ENCODE data around the gene BSG. TPM values are rescaled to one million over a fixed set of nuclear protein-coding genes. Genes with fewer than 3 reads are reported as not detected.

The BSG gene
- total and polyA plus RNA-seq, 10 of the 15 experiments (the other 5 are each of a cell fraction or from before 2014, with no cell fraction given): 2.8 to 297 (median 199) TPM

DNA sequence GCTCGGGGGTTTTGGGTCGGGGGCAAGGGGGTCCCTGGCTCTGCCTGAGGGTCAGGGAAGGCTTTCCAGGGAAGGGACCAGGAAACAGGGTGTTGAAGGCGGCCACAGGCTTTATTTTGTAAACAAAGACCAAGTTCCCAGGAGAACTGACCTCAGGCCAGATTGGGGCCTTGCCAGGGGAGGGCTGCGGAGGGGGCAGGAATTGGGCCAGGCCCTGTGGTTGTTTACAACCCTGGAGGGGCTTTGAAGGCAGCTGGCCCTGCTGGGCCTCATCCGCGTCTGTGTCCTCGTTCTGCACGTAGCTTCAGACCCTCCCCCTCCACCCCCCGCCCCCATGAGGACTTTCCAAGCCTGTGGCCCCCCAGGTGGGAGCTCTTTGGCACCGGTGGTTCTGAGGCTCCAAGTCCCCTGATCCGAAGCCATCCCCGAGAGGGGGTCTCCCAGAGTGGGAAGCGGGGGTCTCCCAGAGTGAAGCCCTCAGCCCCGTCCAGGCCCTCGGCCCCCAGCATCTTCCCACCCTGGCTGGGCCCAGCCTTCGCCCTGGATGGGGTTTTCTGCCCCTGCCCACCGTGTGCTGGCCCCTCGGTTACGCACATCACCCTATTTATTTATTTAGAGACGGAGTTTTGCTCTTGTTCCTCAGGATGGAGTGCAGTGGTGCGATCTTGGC is 13.5 kb upstream of the BSG start:
- Histone ChIP-seq H3K9ac (ENCODE audit: control insufficient read depth, insufficient read depth, low read length) (no peak overlapping the region), H4K20me1 (ENCODE audit: control insufficient read depth, insufficient read depth) (no peaks in the 10 kb centered on the region), H3K36me3 (ENCODE audit: control insufficient read depth in 2 of 2, insufficient read depth in 2 of 2, low read length in 1 of 2) (no peaks in the 10 kb centered on the region), H3K4me3 (no peak overlapping the region), H3K27me3 (replicated peaks in 1 of 2; ENCODE audit: control insufficient read depth in 2 of 2, insufficient read depth in 2 of 2, low read length in 1 of 2) (no peaks in the 10 kb centered on the region), H3K79me2 (ENCODE audit: control insufficient read depth, insufficient read depth, low read length) (no peaks in the 10 kb centered on the region), H2AFZ (ENCODE audit: control insufficient read depth, low read depth, low read length) (no peak overlapping the region), H3K4me2 (ENCODE audit: control insufficient read depth, insufficient read depth) (no peak overlapping the region), H3K4me1 (ENCODE audit: control insufficient read depth, insufficient read depth, low read length) (no peaks in the 10 kb centered on the region), H3K27ac (ENCODE audit: control insufficient read depth, insufficient read depth) (no peak overlapping the region), H3K9me3 (replicated peaks; ENCODE audit: control insufficient read depth, insufficient read depth, low read length) (no peaks in the 10 kb centered on the region)
- WGBS (ENCODE audit: insufficient coverage, insufficient replicate concordance, low lambda C conversion rate, missing lambda C conversion rate): 64% methylated on average over 12 of the region's 21 CpGs
- no peak for TF ChIP-seq MEF2A (IDR thresholded peaks at IDR 0.05; ENCODE audit: insufficient read depth, low read depth, low read length)
- TF ChIP-seq SP1 (IDR thresholded peaks at IDR 0.05; ENCODE audit: low read depth, low read length): no peak
- TF ChIP-seq CBFB (IDR thresholded peaks at IDR 0.05; ENCODE audit: low read depth): no peak
- TF ChIP-seq BCL11A (IDR thresholded peaks at IDR 0.05; ENCODE audit: low read depth, low read length): no peak
- TF ChIP-seq NFYA (IDR thresholded peaks at IDR 0.05; ENCODE audit: borderline replicate concordance, low read depth, low read length): no peak
- ChIA-PET POLR2A (no interaction called here), CTCF (no interaction called here), SMC1A (ENCODE audit: uncharacterized antibody, unreplicated experiment) (no interaction called here), RAD21 (ENCODE audit: unreplicated experiment) (no interaction called here)
- no peak for ATAC-seq
- intact Hi-C loops (cut with micrococcal nuclease; ENCODE audit: unreplicated experiment): no loop called here
- in situ Hi-C loops (cut with MboI): no loop called here
- no TSS peak for BruUV-seq (replicated peaks)
- no peak for DNase-seq (ENCODE audit: low read depth, low spot score)
- no peak for FAIRE-seq

- ATAC-seq (no peak), DNase-seq (ENCODE audit: low read depth, low spot score) (no peak), FAIRE-seq (no peak)
- SMC1A ChIA-PET (ENCODE audit: uncharacterized antibody, unreplicated experiment): no interaction called here
- CTCF ChIA-PET: no interaction called here
- H2AFZ ChIP-seq (ENCODE audit: control insufficient read depth, low read depth, low read length): no peak overlapping the region
- no peaks in the 10 kb centered on the region for H3K9me3 ChIP-seq (replicated peaks; ENCODE audit: control insufficient read depth, insufficient read depth, low read length)
- intact Hi-C loops (cut with micrococcal nuclease; ENCODE audit: unreplicated experiment) (no loop called here), in situ Hi-C loops (cut with MboI) (no loop called here)
- no peak overlapping the region for H3K4me3 ChIP-seq
- H3K4me1 ChIP-seq (ENCODE audit: control insufficient read depth, insufficient read depth, low read length): no peaks in the 10 kb centered on the region
- no peak overlapping the region for H3K4me2 ChIP-seq (ENCODE audit: control insufficient read depth, insufficient read depth)
- H4K20me1 ChIP-seq (ENCODE audit: control insufficient read depth, insufficient read depth): no peaks in the 10 kb centered on the region
- no peaks in the 10 kb centered on the region for H3K36me3 ChIP-seq (ENCODE audit: control insufficient read depth in 2 of 2, insufficient read depth in 2 of 2, low read length in 1 of 2)
- no peaks in the 10 kb centered on the region for H3K79me2 ChIP-seq (ENCODE audit: control insufficient read depth, insufficient read depth, low read length)
- H3K9ac ChIP-seq (ENCODE audit: control insufficient read depth, insufficient read depth, low read length): no peak overlapping the region
- no peak overlapping the region for H3K27ac ChIP-seq (ENCODE audit: control insufficient read depth, insufficient read depth)
- RAD21 ChIA-PET (ENCODE audit: unreplicated experiment): no interaction called here
- 47% methylated on average over 12 of the region's 12 CpGs for WGBS (ENCODE audit: insufficient coverage, insufficient replicate concordance, low lambda C conversion rate, missing lambda C conversion rate)
- no peaks in the 10 kb centered on the region for H3K27me3 ChIP-seq (replicated peaks in 1 of 2; ENCODE audit: control insufficient read depth in 2 of 2, insufficient read depth in 2 of 2, low read length in 1 of 2)
- POLR2A ChIA-PET: no interaction called here
- no TSS peak for BruUV-seq (replicated peaks)
- TF ChIP-seq, protein P1, sequence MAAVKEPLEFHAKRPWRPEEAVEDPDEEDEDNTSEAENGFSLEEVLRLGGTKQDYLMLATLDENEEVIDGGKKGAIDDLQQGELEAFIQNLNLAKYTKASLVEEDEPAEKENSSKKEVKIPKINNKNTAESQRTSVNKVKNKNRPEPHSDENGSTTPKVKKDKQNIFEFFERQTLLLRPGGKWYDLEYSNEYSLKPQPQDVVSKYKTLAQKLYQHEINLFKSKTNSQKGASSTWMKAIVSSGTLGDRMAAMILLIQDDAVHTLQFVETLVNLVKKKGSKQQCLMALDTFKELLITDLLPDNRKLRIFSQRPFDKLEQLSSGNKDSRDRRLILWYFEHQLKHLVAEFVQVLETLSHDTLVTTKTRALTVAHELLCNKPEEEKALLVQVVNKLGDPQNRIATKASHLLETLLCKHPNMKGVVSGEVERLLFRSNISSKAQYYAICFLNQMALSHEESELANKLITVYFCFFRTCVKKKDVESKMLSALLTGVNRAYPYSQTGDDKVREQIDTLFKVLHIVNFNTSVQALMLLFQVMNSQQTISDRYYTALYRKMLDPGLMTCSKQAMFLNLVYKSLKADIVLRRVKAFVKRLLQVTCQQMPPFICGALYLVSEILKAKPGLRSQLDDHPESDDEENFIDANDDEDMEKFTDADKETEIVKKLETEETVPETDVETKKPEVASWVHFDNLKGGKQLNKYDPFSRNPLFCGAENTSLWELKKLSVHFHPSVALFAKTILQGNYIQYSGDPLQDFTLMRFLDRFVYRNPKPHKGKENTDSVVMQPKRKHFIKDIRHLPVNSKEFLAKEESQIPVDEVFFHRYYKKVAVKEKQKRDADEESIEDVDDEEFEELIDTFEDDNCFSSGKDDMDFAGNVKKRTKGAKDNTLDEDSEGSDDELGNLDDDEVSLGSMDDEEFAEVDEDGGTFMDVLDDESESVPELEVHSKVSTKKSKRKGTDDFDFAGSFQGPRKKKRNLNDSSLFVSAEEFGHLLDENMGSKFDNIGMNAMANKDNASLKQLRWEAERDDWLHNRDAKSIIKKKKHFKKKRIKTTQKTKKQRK (IDR thresholded peaks at IDR 0.05; ENCODE audit: low read depth, low read length): no peak
- no peak for TF ChIP-seq MTA3 (IDR thresholded peaks at IDR 0.05; ENCODE audit: borderline replicate concordance, low read length)
- no peak for TF ChIP-seq POLR2AphosphoS2 (IDR thresholded peaks at IDR 0.05; ENCODE audit: low read depth, low read length)
- TF ChIP-seq RB1 (IDR thresholded peaks at IDR 0.05; ENCODE audit: borderline replicate concordance): no peak
- TF ChIP-seq CHD2 (IDR thresholded peaks at IDR 0.05; ENCODE audit: borderline replicate concordance, low read depth, low read length): no peak
- TF ChIP-seq, protein P2, sequence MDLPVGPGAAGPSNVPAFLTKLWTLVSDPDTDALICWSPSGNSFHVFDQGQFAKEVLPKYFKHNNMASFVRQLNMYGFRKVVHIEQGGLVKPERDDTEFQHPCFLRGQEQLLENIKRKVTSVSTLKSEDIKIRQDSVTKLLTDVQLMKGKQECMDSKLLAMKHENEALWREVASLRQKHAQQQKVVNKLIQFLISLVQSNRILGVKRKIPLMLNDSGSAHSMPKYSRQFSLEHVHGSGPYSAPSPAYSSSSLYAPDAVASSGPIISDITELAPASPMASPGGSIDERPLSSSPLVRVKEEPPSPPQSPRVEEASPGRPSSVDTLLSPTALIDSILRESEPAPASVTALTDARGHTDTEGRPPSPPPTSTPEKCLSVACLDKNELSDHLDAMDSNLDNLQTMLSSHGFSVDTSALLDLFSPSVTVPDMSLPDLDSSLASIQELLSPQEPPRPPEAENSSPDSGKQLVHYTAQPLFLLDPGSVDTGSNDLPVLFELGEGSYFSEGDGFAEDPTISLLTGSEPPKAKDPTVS (IDR thresholded peaks at IDR 0.05; ENCODE audit: low read depth, low read length): no peak
- no peak for TF ChIP-seq KDM1A (IDR thresholded peaks at IDR 0.05; ENCODE audit: borderline replicate concordance)
- no peak for TF ChIP-seq KAT2A (conservative IDR thresholded peaks at IDR 0.05; ENCODE audit: control insufficient read depth, low read depth, low read length)
- no peak for TF ChIP-seq GATAD2B (conservative IDR thresholded peaks at IDR 0.05; ENCODE audit: low read depth)
Observed at GRCh38 chr19:560121-560520, 12.3 kb upstream of the BSG start.
